Gastrocnemius medialis (tissue), 4 donors: ENCODE results near the gene LSAMP.

ENCODE experiments used
- CTCF ChIP-seq, 5 experiments: fragments of 450-650 bp in 3 of 5; fragments of 200-600 bp in 2 of 5; sonication (generic) in 2 of 5; IDR thresholded peaks in 4 of 5; conservative IDR thresholded peaks in 1 of 5; 1 replicate in 4 of 5; 2 replicates in 1 of 5; pipeline ENCODE4 v1.5.1; 2016 to 2019; ENCODE audit warnings: antibody characterized with exemption in 5 of 5, mild to moderate bottlenecking in 3 of 5, moderate library complexity in 3 of 5
- POLR2A ChIP-seq, 2 donors: fragments of 450-650 bp; IDR thresholded peaks; one replicate each; pipeline ENCODE4 v1.6.1; 2017; ENCODE audit warnings: antibody characterized with exemption in 2 of 2, mild to moderate bottlenecking in 2 of 2, moderate library complexity in 2 of 2

GRCh38 chr3:116316771-116317170 lies 128.5 kb downstream of the LSAMP start:
- TF ChIP-seq CTCF (IDR thresholded peaks at IDR 0.05 in 4 of 5, conservative IDR thresholded peaks at IDR 0.05 in 1 of 5) (no peak), POLR2A (IDR thresholded peaks at IDR 0.05) (no peak)
